Type B pancreatic cell (in vitro differentiated cells): ENCODE measurements around the gene MTG1. TPM values are rescaled to one million over a fixed set of nuclear protein-coding genes. Genes with fewer than 3 reads are reported as not detected.

Source experiments
- DNase-seq: peaks from one replicate; pipeline ENCODE4 v3.0.0; 2021; ENCODE audit warnings: mixed read lengths; ENCODE audit not compliant: unreplicated experiment; ENCODE audit errors: extremely low spot score
- H3K27ac Mint-ChIP-seq: 2 replicates; pipeline ENCODE4 v1.8.0; 2021; ENCODE audit warnings: mild to moderate bottlenecking, mixed read lengths
- H3K27me3 Mint-ChIP-seq: 2 replicates; pipeline ENCODE4 v1.8.0; 2021; ENCODE audit warnings: mixed read lengths
- H3K36me3 Mint-ChIP-seq: 2 replicates; pipeline ENCODE4 v1.8.0; 2021; ENCODE audit warnings: mixed read lengths
- H3K4me1 Mint-ChIP-seq: one replicate; pipeline ENCODE4 v1.8.0; 2021; ENCODE audit warnings: mixed read lengths; ENCODE audit not compliant: unreplicated experiment
- H3K4me3 Mint-ChIP-seq: 2 replicates; pipeline ENCODE4 v1.8.0; 2021; ENCODE audit warnings: mild to moderate bottlenecking, mixed read lengths
- H3K9me3 Mint-ChIP-seq: 2 replicates; pipeline ENCODE4 v1.8.0; 2021; ENCODE audit warnings: mixed read lengths
- total RNA-seq: library from RNA; stranded (reverse); gene quantifications from 2 replicates; pipeline ENCODE4 v1.2.1, GENCODE V29; 2021; ENCODE audit warnings: low replicate concordance
- TF ChIP-seq, protein P1 (sequence below): fragments of 200-600 bp; sonication (generic); conservative IDR thresholded peaks from 2 replicates; pipeline ENCODE4 v1.5.0; 2021; ENCODE audit warnings: antibody characterized with exemption, mild to moderate bottlenecking

The MTG1 gene
- total RNA-seq, 1 donor from 2014 or later: 89.6 TPM

DNA sequence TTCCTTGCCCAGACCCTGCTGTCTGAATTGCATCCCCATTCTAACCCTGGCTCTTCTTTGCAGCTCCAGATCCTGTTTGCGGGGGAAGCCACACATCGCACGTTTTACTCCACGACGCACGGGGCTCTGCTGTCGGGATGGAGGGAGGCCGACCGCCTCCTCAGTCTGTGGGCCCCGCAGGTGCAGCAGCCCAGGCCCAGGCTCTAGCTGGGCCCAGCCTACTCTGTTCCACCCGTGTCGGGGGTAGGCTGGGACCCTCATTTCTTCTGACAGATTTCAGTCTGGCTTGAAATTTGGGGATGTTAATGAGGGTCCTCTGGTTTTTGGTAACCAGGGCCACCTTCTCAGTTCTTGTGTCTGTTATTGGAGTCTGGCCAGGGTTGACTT is 2.7 kb upstream of the MTG1 start:
- Mint-ChIP-seq H3K36me3 (peaks cover 5% of the 10 kb centered on the region), H3K4me1 (peaks cover 9% of the 10 kb centered on the region), H3K4me3 (no peak overlapping the region), H3K9me3 (no peaks in the 10 kb centered on the region), H3K27me3 (no peaks in the 10 kb centered on the region), H3K27ac (no peak overlapping the region)
- TF ChIP-seq, protein P1, sequence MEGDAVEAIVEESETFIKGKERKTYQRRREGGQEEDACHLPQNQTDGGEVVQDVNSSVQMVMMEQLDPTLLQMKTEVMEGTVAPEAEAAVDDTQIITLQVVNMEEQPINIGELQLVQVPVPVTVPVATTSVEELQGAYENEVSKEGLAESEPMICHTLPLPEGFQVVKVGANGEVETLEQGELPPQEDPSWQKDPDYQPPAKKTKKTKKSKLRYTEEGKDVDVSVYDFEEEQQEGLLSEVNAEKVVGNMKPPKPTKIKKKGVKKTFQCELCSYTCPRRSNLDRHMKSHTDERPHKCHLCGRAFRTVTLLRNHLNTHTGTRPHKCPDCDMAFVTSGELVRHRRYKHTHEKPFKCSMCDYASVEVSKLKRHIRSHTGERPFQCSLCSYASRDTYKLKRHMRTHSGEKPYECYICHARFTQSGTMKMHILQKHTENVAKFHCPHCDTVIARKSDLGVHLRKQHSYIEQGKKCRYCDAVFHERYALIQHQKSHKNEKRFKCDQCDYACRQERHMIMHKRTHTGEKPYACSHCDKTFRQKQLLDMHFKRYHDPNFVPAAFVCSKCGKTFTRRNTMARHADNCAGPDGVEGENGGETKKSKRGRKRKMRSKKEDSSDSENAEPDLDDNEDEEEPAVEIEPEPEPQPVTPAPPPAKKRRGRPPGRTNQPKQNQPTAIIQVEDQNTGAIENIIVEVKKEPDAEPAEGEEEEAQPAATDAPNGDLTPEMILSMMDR: no peak
- DNase-seq: no peak

DNA sequence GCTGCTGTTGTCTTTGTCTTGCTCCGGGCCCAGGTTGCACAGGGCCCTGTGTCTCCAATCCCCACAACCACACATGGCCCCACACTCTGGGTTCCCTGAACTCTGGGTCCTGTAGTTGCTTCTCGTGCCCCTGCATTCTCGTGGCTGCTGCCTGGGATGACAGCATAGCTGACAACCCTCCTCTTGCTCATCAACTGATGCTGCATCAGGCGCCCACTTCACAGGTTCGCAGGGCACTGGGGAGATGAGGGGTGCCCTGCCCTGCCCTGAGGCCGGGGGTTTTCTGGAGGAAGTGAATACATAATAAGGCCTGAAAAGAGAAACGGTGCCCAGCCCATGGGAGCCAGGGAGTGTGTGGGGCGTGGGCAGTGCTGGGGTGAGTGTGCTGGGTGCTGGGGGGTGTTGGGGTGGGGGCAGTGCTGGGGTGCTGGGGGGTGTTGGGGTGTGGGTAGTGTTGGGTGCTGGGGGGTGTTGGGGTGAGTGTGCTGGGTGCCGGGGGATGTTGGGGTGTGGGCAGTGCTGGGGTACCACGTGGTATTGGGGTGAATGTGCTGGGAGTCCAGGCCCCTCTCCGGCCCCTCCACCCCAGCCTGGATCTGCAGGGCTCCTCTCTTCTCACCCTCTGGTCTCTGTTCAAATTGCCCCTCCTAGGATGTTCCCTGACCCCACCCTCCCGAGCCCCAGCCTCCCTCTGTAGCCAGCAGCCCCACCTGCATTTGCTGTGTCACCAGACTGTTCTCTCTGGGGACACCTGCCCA is 2.0 kb upstream of the MTG1 start:
- Mint-ChIP-seq H3K4me1 (peaks cover 9% of the 10 kb centered on the region), H3K36me3 (peaks cover 3% of the 10 kb centered on the region), H3K27me3 (no peaks in the 10 kb centered on the region), H3K9me3 (no peaks in the 10 kb centered on the region), H3K27ac (no peak overlapping the region), H3K4me3 (no peak overlapping the region)
- DNase-seq: no peak
- TF ChIP-seq, protein P1: no peak

DNA sequence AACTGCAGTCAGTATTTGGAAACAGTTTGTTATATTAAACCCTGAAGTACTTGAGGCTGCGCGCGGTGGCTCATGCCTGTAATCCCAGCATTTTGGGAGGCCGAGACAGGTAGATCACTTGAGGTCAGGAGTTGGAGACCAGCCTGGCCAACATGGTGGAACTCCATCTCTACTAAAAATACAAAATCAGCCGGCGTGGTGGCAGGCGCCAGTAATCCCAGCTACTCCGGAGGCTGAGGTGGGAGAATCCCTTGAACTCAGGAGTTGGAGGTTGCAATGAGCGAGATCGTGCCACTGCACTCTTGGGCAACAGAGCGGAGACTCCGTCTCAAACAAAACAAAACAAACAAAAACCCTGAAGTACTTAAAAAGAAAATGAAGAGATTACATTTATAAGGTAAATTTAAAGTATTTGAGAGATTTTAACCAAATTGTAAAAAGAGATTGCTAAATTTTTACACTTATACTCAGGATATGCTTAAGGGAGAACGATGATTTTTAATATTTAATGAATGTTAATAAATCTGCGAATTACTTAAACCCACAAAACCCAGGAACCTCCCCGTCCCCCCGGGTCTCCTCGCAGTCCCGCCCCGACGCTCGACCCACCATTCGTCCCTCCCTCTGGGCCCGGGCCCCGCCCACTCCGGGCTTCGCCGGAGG is 425 bp upstream of the MTG1 start:
- H3K36me3 Mint-ChIP-seq: peaks cover 8% of the 10 kb centered on the region
- H3K4me1 Mint-ChIP-seq: peaks cover 9% of the 10 kb centered on the region
- H3K9me3 Mint-ChIP-seq: no peaks in the 10 kb centered on the region

DNA sequence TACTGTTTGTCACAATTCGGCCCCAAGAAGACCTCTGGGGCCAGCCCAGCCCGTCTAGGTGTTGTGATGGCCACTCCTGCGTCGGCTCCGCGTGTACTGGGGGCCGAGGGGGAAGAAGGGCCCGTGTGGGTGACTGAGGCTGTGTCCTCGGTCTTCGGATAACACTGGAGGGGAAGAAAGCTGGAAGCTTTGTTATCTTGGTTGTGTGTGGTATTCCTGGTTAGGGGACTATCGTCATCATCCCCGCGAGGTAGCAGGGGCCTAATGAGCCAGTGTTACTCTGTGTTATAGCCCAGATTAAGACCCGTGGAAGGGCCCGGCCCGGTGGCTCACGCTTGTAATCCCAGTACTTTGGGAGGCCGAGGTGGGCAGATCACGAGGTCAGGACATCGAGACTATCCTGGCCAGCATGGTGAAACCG is 854 bp downstream of the MTG1 start:
- Mint-ChIP-seq H3K9me3 (no peaks in the 10 kb centered on the region), H3K27ac (peak overlapping the region; percentile 96), H3K27me3 (no peaks in the 10 kb centered on the region), H3K4me1 (peaks cover 9% of the 10 kb centered on the region), H3K4me3 (peak overlapping the region; percentile 98), H3K36me3 (peaks cover 8% of the 10 kb centered on the region)
- DNase-seq: no peak
- TF ChIP-seq, protein P1: no peak

More for the DNA sequence above, 425 bp upstream of the MTG1 start:
- TF ChIP-seq, protein P1: no peak
- Mint-ChIP-seq H3K27me3 (no peaks in the 10 kb centered on the region), H3K27ac (peak overlapping the region; percentile 73), H3K4me3 (peak overlapping the region; percentile 98)
- DNase-seq: no peak

DNA sequence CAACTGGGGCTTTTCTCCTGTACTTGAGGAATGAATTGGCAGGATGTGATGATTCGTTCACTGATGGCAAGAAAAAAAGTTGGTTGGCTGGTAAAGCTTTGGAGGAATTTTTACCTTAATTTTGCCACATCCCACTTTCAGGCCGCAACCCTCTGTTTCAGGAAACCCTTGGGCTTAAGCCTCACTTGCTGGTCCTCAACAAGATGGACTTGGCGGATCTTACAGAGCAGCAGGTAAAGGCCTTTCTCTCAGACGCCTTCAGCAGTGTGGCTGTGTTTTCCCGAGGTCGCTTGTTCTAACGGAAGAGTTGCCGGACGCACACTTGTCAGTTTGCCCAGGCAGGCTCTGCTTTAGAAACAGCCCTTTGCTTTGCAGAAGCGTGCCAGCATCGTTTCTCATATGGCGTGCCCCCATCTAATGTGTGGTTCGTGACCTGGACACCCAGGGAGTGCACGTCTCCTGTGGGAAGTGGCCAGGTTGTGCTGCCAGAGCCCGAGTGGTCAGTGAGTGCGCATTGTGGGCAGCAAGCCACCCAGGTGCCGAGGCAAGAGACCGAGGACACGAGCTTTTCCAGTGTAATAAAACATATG is 2.2 kb downstream of the MTG1 start:
- Mint-ChIP-seq H3K9me3 (no peaks in the 10 kb centered on the region), H3K4me1 (peaks cover 9% of the 10 kb centered on the region), H3K27me3 (no peaks in the 10 kb centered on the region), H3K27ac (no peak overlapping the region), H3K36me3 (peaks cover 8% of the 10 kb centered on the region), H3K4me3 (peak overlapping the region; percentile 98)
- TF ChIP-seq, protein P1: no peak
- DNase-seq: peak; percentile 60
